ENCODE data around the gene CANX. TPM values are rescaled to one million over a fixed set of nuclear protein-coding genes. Genes with fewer than 3 reads are reported as not detected.

CANX gene
- total RNA-seq, 1 donor from 2014 or later, result 630 TPM

DNA sequence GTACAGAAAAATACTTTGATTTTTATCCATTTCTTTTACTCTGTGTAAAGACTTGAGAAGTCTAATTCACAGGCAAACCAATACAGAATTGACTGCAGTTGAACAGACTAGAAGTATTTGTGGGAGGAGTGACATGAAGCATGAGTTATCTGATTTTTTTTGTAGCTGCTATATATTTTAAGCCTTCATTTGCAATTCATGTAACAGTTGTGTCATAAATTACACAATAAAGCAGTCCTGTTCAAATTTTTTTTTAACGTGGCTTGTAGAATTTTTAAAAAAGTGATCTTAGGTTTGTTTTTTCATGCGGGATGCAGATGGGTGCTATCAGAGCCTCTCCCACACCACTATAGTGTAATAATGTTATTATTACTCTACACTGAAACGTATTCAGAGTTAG lies 31.0 kb downstream of the CANX start:
- Histone ChIP-seq H3K4me3 (no peak overlapping the region), H3K27ac (no peak overlapping the region), H3K27me3 (no peaks in the 10 kb centered on the region), H3K9me3 (no peaks in the 10 kb centered on the region), H3K36me3 (peaks cover 62% of the 10 kb centered on the region), H3K4me1 (peaks cover 19% of the 10 kb centered on the region)
- intact Hi-C loops (cut with DNase I), result no loop called here
- ATAC-seq (no peak), DNase-seq (no peak)
- TF ChIP-seq, protein P1, sequence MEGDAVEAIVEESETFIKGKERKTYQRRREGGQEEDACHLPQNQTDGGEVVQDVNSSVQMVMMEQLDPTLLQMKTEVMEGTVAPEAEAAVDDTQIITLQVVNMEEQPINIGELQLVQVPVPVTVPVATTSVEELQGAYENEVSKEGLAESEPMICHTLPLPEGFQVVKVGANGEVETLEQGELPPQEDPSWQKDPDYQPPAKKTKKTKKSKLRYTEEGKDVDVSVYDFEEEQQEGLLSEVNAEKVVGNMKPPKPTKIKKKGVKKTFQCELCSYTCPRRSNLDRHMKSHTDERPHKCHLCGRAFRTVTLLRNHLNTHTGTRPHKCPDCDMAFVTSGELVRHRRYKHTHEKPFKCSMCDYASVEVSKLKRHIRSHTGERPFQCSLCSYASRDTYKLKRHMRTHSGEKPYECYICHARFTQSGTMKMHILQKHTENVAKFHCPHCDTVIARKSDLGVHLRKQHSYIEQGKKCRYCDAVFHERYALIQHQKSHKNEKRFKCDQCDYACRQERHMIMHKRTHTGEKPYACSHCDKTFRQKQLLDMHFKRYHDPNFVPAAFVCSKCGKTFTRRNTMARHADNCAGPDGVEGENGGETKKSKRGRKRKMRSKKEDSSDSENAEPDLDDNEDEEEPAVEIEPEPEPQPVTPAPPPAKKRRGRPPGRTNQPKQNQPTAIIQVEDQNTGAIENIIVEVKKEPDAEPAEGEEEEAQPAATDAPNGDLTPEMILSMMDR (IDR thresholded peaks at IDR 0.05), result no peak

- no peak overlapping the region for H3K27ac ChIP-seq
These were observed 31.6 kb downstream of the CANX start for GRCh38 chr5:179730356-179730755.

GRCh38 chr5:179730852-179731251 lies 32.1 kb downstream of the CANX start:
- ATAC-seq (no peak), DNase-seq (no peak)
- TF ChIP-seq, protein P1 (IDR thresholded peaks at IDR 0.05), result no peak
- H3K4me3 ChIP-seq, result no peak overlapping the region
- H3K36me3 ChIP-seq, result peaks cover 50% of the 10 kb centered on the region
- H3K4me1 ChIP-seq, result peaks cover 31% of the 10 kb centered on the region
- no peaks in the 10 kb centered on the region for H3K27me3 ChIP-seq
- H3K27ac ChIP-seq, result no peak overlapping the region
- H3K9me3 ChIP-seq, result no peaks in the 10 kb centered on the region
- intact Hi-C loops (cut with DNase I), result no loop called here

More at GRCh38 chr5:179730356-179730755, 31.6 kb downstream of the CANX start:
- Histone ChIP-seq H3K9me3 (no peaks in the 10 kb centered on the region), H3K4me3 (no peak overlapping the region), H3K4me1 (peaks cover 26% of the 10 kb centered on the region), H3K36me3 (peaks cover 55% of the 10 kb centered on the region), H3K27me3 (no peaks in the 10 kb centered on the region)
- intact Hi-C loops (cut with DNase I), result no loop called here
- TF ChIP-seq, protein P1 (IDR thresholded peaks at IDR 0.05), result no peak
- ATAC-seq, result no peak
- no peak for DNase-seq

DNA sequence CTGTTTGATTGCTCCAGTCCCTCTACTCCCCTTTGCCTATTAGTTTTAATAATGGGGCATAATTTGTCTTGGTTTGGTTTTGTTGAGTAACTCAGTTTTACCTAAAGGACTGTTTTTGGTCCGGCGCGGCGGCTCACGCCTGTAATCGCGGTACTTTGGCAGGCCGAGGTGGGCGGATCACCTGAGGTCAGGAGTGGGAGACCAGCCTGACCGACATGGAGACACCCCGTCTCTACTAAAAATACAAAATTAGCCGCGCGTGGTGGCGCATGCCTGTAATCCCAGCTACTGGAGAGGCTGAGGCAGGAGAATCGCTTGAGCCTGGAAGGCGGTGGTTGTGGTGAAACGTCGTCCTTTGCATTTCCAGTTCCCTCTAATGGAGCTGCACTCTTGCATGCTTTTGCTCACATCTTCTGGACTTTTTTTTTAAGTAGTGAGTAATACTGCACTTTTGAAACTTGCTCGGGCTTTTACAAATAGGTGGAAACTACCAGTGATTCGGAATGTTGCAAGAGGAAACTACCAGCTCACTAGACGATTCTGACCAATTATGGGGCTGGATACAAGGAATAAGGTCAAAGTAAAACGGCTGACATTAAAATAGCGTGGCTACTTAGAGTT lies 33.1 kb downstream of the CANX start:
- no peaks in the 10 kb centered on the region for H3K27me3 ChIP-seq
- H3K4me1 ChIP-seq, result peaks cover 40% of the 10 kb centered on the region
- intact Hi-C loops (cut with DNase I), result no loop called here
- H3K4me3 ChIP-seq, result peak overlapping the region; percentile 72
- TF ChIP-seq, protein P1 (IDR thresholded peaks at IDR 0.05), result no peak
- DNase-seq (peak; percentile 68), ATAC-seq (peak; percentile 1)
- H3K27ac ChIP-seq, result peak overlapping the region; percentile 73
- peaks cover 40% of the 10 kb centered on the region for H3K36me3 ChIP-seq
- no peaks in the 10 kb centered on the region for H3K9me3 ChIP-seq

DNA sequence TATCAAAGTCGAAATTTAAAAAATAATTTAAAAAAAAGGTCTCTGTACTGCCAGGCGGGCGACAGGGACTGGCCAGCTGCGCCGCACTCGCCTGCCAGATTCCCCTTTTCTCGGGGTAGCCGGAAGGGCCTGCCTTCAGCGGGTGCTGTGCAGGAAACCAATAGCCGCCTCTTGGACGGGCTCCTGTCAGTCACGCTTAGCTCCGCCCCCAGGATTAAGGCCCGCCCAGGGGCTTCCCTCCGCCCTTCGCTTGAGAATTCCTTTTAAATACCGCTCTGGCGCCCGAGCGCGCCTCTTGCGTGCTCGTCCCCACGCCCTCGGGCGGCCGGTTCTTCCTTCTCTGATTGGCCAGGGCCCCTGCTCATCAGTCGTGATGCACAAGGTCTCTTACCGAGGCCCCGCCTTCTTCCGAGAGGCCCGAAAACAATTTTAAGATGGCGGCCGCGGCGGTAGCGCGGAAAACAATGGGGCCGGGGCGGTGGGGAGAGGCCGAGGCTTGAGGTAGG lies 33.7 kb downstream of the CANX start, which contains the start of gene MAML1:
Gene MAML1, plus strand, starts transcription at position 411 of the 506 bp plus-strand sequence. CDS start 291 bp downstream, outside the sequence.
- Histone ChIP-seq H3K27ac (peak within 1 kb of the TSS; percentile 90), H3K27me3 (no peaks in the 10 kb centered on the region), H3K9me3 (no peaks in the 10 kb centered on the region), H3K4me1 (peaks cover 45% of the 10 kb centered on the region), H3K36me3 (peaks cover 34% of the 10 kb centered on the region), H3K4me3 (peak within 1 kb of the TSS; percentile 72)
- intact Hi-C loops (cut with DNase I), result no loop called here
- ATAC-seq, result peak; percentile 99
- TF ChIP-seq, protein P1 (IDR thresholded peaks at IDR 0.05), result no peak
- peak; percentile 100 for DNase-seq
